Stimulated activated CD8-positive, alpha-beta memory T cell treated with anti-CD3 and anti-CD28 coated beads, Interleukin-12 subunit alpha, Interleukin-12 subunit beta, amount 100 ng/mL, for 4 hours (primary cell): ENCODE measurements around the gene SLC39A13.

ENCODE experiments used
- DNase-seq: peaks from one replicate; pipeline ENCODE4 v3.0.0-alpha.2; 2020; ENCODE audit warnings: low read depth

SLC39A13 gene

GRCh38 chr11:47403135-47403534, 5.3 kb upstream of the SLC39A13 start:
- no peak for DNase-seq

- no peak for DNase-seq
Observed at GRCh38 chr11:47403571-47403970, 4.8 kb upstream of the SLC39A13 start.

- DNase-seq, result no peak
Observed at GRCh38 chr11:47406896-47407745, 1.3 kb upstream of the SLC39A13 start.

- no peak for DNase-seq
Observed at GRCh38 chr11:47408598-47409439, 429 bp downstream of the SLC39A13 start.

GRCh38 chr11:47409440-47410369, 1.3 kb downstream of the SLC39A13 start:
- DNase-seq, result no peak

- no peak for DNase-seq
Observed at GRCh38 chr11:47410370-47411264, 2.2 kb downstream of the SLC39A13 start.

- no peak for DNase-seq
Observed at GRCh38 chr11:47411884-47412746, 3.7 kb downstream of the SLC39A13 start.

- DNase-seq, result no peak
Observed at GRCh38 chr11:47413351-47413750, 5.0 kb downstream of the SLC39A13 start.

GRCh38 chr11:47413908-47414684, 5.7 kb downstream of the SLC39A13 start:
- DNase-seq, result no peak

GRCh38 chr11:47414685-47415070, 6.3 kb downstream of the SLC39A13 start:
- no peak for DNase-seq

GRCh38 chr11:47415091-47415854, 6.9 kb downstream of the SLC39A13 start:
- DNase-seq, result no peak

GRCh38 chr11:47415949-47416472, 7.6 kb downstream of the SLC39A13 start:
- DNase-seq, result no peak

- no peak for DNase-seq
Observed at GRCh38 chr11:47417712-47418111, 9.3 kb downstream of the SLC39A13 start.

GRCh38 chr11:47418454-47419259, 10.3 kb downstream of the SLC39A13 start:
- no peak for DNase-seq

GRCh38 chr11:47425611-47426010, 17.2 kb downstream of the SLC39A13 start:
- DNase-seq, result no peak

- DNase-seq, result peak; percentile 98
Observed at GRCh38 chr11:47426062-47426956, 17.9 kb downstream of the SLC39A13 start, which contains the start of gene PSMC3. Gene PSMC3, minus strand, starts transcription at chr11:47426439. Its CDS starts 160 bp downstream, at chr11:47426279.
